Transverse colon (tissue), 4 donors: ENCODE results near the gene GPBP1. TPM values are rescaled to one million over a fixed set of nuclear protein-coding genes. Genes with fewer than 3 reads are reported as not detected.

Experiments used
- DNase-seq: peaks from one replicate; pipeline ENCODE4 v3.0.0-alpha.2; 2019
- H3K27ac ChIP-seq, 4 donors: fragments of 200-600 bp; sonication (generic); 2 replicates each; pipeline ENCODE4 v1.5.1; 2016 to 2018; ENCODE audit warnings: inconsistent platforms in 4 of 4
- H3K27me3 ChIP-seq: fragments of 200-600 bp; sonication (generic); 2 replicates; pipeline ENCODE4 v1.5.1; 2017; ENCODE audit warnings: inconsistent platforms
- H3K36me3 ChIP-seq, 4 donors: fragments of 200-600 bp; sonication (generic); 2 replicates each; pipeline ENCODE4 v1.5.1; 2017 to 2019; ENCODE audit warnings: inconsistent platforms in 4 of 4
- H3K4me1 ChIP-seq, 4 donors: fragments of 200-600 bp; sonication (generic); 2 replicates each; pipeline ENCODE4 v1.5.1; 2017 to 2020; ENCODE audit warnings: inconsistent platforms in 4 of 4
- H3K4me3 ChIP-seq, 4 donors: fragments of 200-600 bp; sonication (generic); 1 replicate in 1 of 4; 2 replicates in 3 of 4; pipeline versions ENCODE4 v1.5.1 to v1.6.1; 2017 to 2019; ENCODE audit warnings: inconsistent platforms in 4 of 4
- H3K9me3 ChIP-seq, 2 donors: fragments of 200-600 bp; sonication (generic); 2 replicates each; pipeline ENCODE4 v1.5.1; 2017 to 2019; ENCODE audit warnings: inconsistent platforms in 2 of 2
- EP300 ChIP-seq: sonication (generic); formaldehyde crosslinking; IDR thresholded peaks from one replicate; pipeline ENCODE4 v1.6.1; 2017; ENCODE audit warnings: antibody characterized with exemption, low read depth
- POLR2A ChIP-seq: fragments of 450-650 bp; IDR thresholded peaks from one replicate; pipeline ENCODE4 v1.6.1; 2016; ENCODE audit warnings: antibody characterized with exemption, mild to moderate bottlenecking, moderate library complexity
- POLR2AphosphoS5 ChIP-seq, 3 donors: sonication (generic); formaldehyde crosslinking; IDR thresholded peaks; one replicate each; pipeline ENCODE4 v1.6.1; 2016; ENCODE audit warnings: antibody characterized with exemption in 3 of 3
- WGBS, 2 donors: methylation state at CpG; one replicate each; pipeline ENCODE4 v1.1.5; 2018; ENCODE audit warnings: low coverage in 1 of 2; 5-methylcytosine and 5-hydroxymethylcytosine counted together
- in situ Hi-C, 4 donors: fragments of 200-750 bp; cut with MboI; loops; one replicate each; pipeline versions ENCODE4 v1.15.0 to v1.15.1; 2017; ENCODE audit warnings: low sequenced_read_pairs in 3 of 4, low pct_ligation_motif_present in 1 of 4, low pct_unique_long_range_greater_than_20kb in 1 of 4
- intact Hi-C: fragments of 100-400 bp; cut with DNase I; formaldehyde crosslinking; loops from one replicate; pipeline ENCODE4 v1.15.1; 2023; ENCODE audit warnings: low total_unique reads
- total RNA-seq, 4 donors: library from RNA; depleted of rRNA; stranded (reverse); fragments of >200 nt; gene quantifications; one replicate each; pipeline ENCODE4 v1.1.0, GENCODE V29; 2016
- TF ChIP-seq, protein P1 (sequence below), 5 experiments: fragments of 200-600 bp in 3 of 5; fragments of 450-650 bp in 2 of 5; sonication (generic) in 3 of 5; IDR thresholded peaks; 1 replicate in 2 of 5; 2 replicates in 3 of 5; pipeline ENCODE4 v1.5.1; 2016 to 2017; ENCODE audit warnings: antibody characterized with exemption in 5 of 5, inconsistent platforms in 3 of 5, mild to moderate bottlenecking in 2 of 5, moderate library complexity in 1 of 5

The GPBP1 gene
- total RNA-seq, 4 donors from 2014 or later, result 36.7 to 95.1 (median 75.6) TPM

DNA sequence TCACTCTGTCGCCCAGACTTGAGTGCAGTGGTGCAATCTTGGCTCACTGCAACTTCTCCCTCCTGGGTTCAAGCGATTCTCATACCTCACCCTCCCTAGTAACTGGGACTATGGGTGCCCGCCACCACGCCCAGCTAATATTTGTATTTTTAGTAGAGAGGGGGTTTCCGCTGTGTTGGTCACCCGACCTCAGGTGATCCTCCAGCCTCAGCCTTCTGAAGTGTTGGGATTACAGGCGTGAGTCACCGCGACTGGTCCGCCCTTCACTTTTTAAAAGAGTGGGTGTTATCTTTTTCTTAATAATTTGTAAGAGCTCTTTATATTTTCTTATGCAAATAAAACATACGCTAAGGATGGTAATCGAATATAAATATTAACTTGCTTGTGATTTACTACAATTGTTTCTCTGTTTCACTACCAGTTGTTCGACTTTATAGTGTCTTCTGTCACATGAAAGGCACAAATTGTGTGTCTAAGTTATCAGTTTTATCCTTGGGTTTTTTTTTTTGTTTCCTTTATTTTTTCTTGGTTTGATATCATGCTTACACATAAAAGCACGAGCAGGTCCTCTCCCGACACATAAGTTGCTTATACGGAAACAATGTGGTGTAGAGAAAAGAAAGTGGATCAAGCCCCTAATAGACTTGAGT lies 1.9 kb upstream of the GPBP1 start:
- intact Hi-C loops, result no loop called here
- in situ Hi-C loops, result no loop called here
- no peaks in the 10 kb centered on the region for H3K9me3 ChIP-seq
- no peaks in the 10 kb centered on the region for H3K36me3 ChIP-seq
- H3K4me1 ChIP-seq, result peaks cover 0 to 17% (median 9%) of the 10 kb centered on the region in 4 donors
- peak overlapping the region; percentile 95 to 100 (median 99) for H3K27ac ChIP-seq
- TF ChIP-seq POLR2AphosphoS5 (IDR thresholded peaks at IDR 0.05) (no peak), EP300 (no peak), POLR2A (no peak)
- DNase-seq, result peak; percentile 39
- no peaks in the 10 kb centered on the region for H3K27me3 ChIP-seq
- 33 to 48% methylated on average over 12 to 16 of the region's 16 CpGs for WGBS, 2 donors
- H3K4me3 ChIP-seq, result peak overlapping the region; percentile 17 to 90 (median 66)

- H3K27me3 ChIP-seq, result no peaks in the 10 kb centered on the region
- no peaks in the 10 kb centered on the region for H3K36me3 ChIP-seq
- H3K4me1 ChIP-seq, result peaks cover 0 to 24% (median 15%) of the 10 kb centered on the region in 4 donors
- in situ Hi-C loops (no loop called here), intact Hi-C loops (no loop called here)
- H3K27ac ChIP-seq, result peak overlapping the region; percentile 95 to 100 (median 99)
- TF ChIP-seq POLR2A (no peak), POLR2AphosphoS5 (IDR thresholded peaks at IDR 0.05) (no peak), EP300 (no peak)
- TF ChIP-seq, protein P1, sequence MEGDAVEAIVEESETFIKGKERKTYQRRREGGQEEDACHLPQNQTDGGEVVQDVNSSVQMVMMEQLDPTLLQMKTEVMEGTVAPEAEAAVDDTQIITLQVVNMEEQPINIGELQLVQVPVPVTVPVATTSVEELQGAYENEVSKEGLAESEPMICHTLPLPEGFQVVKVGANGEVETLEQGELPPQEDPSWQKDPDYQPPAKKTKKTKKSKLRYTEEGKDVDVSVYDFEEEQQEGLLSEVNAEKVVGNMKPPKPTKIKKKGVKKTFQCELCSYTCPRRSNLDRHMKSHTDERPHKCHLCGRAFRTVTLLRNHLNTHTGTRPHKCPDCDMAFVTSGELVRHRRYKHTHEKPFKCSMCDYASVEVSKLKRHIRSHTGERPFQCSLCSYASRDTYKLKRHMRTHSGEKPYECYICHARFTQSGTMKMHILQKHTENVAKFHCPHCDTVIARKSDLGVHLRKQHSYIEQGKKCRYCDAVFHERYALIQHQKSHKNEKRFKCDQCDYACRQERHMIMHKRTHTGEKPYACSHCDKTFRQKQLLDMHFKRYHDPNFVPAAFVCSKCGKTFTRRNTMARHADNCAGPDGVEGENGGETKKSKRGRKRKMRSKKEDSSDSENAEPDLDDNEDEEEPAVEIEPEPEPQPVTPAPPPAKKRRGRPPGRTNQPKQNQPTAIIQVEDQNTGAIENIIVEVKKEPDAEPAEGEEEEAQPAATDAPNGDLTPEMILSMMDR (IDR thresholded peaks at IDR 0.05), result no peak
- no peak for DNase-seq
- H3K9me3 ChIP-seq, result no peaks in the 10 kb centered on the region
- H3K4me3 ChIP-seq, result peak overlapping the region; percentile 55 to 95 (median 84)
- 0 to 1% methylated on average over 16 to 29 of the region's 31 CpGs for WGBS, 2 donors
These were observed 1.2 kb upstream of the GPBP1 start for GRCh38 chr5:57172466-57173318.

GRCh38 chr5:57174128-57174889 lies 450 bp downstream of the GPBP1 start:
- H3K9me3 ChIP-seq, result no peaks in the 10 kb centered on the region
- H3K36me3 ChIP-seq, result no peaks in the 10 kb centered on the region
- H3K27me3 ChIP-seq, result no peaks in the 10 kb centered on the region
- no peak for TF ChIP-seq POLR2A
- TF ChIP-seq EP300, result no peak
- TF ChIP-seq, protein P1 (IDR thresholded peaks at IDR 0.05), result no peak
- no peak for TF ChIP-seq POLR2AphosphoS5 (IDR thresholded peaks at IDR 0.05)
- in situ Hi-C loops, result no loop called here
- peak overlapping the region; percentile 55 to 95 (median 84) for H3K4me3 ChIP-seq
- WGBS, 2 donors, result 0% methylated on average over 46 of the region's 47 CpGs; no CpG with 5 or more reads in 1 of the 2 donors
- intact Hi-C loops, result loop anchor here (1.0 kb wide), 1 partner anchor 264 kb away; no protein-coding TSS in a partner anchor
- peak overlapping the region; percentile 95 to 100 (median 99) for H3K27ac ChIP-seq
- peak; percentile 50 for DNase-seq
- peaks cover 0 to 41% (median 29%) of the 10 kb centered on the region in 4 donors for H3K4me1 ChIP-seq

GRCh38 chr5:57174890-57175510 lies 1.1 kb downstream of the GPBP1 start:
- peak overlapping the region; percentile 95 to 100 (median 99) for H3K27ac ChIP-seq
- no peak for TF ChIP-seq POLR2A
- peak in 1 of 3 donors; percentile 5 for TF ChIP-seq POLR2AphosphoS5 (IDR thresholded peaks at IDR 0.05)
- TF ChIP-seq EP300, result no peak
- TF ChIP-seq, protein P1 (IDR thresholded peaks at IDR 0.05), result no peak
- no peaks in the 10 kb centered on the region for H3K9me3 ChIP-seq
- peaks cover 0 to 47% (median 36%) of the 10 kb centered on the region in 4 donors for H3K4me1 ChIP-seq
- no peaks in the 10 kb centered on the region for H3K36me3 ChIP-seq
- in situ Hi-C loops (no loop called here), intact Hi-C loops (loop anchor here (1.0 to 5.0 kb wide), 2 partner anchors 265 to 1282 kb away; no protein-coding TSS in a partner anchor)
- H3K4me3 ChIP-seq, result peak overlapping the region; percentile 55 to 95 (median 84)
- WGBS, 2 donors, result 0 to 1% methylated on average over 10 to 11 of the region's 11 CpGs
- DNase-seq, result no peak
- H3K27me3 ChIP-seq, result no peaks in the 10 kb centered on the region
